GM18520 (cell line): ENCODE data around the gene HAUS7.

Source experiments
- ATAC-seq: cut with Tn5 transposase; IDR thresholded peaks from one replicate; pipeline ENCODE4 v1.9.1; 2021; ENCODE audit not compliant: unreplicated experiment

HAUS7 gene

GRCh38 chrX:153457136-153457825, 13.1 kb downstream of the HAUS7 start:
- no peak for ATAC-seq

GRCh38 chrX:153456704-153457103, 13.7 kb downstream of the HAUS7 start:
- no peak for ATAC-seq

- ATAC-seq: no peak
Observed at GRCh38 chrX:153456161-153456560, 14.2 kb downstream of the HAUS7 start.

GRCh38 chrX:153455571-153455970, 14.8 kb downstream of the HAUS7 start:
- no peak for ATAC-seq

GRCh38 chrX:153454901-153455550, 15.3 kb downstream of the HAUS7 start:
- no peak for ATAC-seq

- ATAC-seq: no peak
Observed at GRCh38 chrX:153450949-153451277, 19.5 kb downstream of the HAUS7 start.

- no peak for ATAC-seq
Observed at GRCh38 chrX:153450114-153450948, 20.0 kb downstream of the HAUS7 start.

GRCh38 chrX:153449368-153450113, 20.8 kb downstream of the HAUS7 start:
- no peak for ATAC-seq

GRCh38 chrX:153448556-153449367, 21.6 kb downstream of the HAUS7 start:
- ATAC-seq: no peak

GRCh38 chrX:153447581-153447960, 22.8 kb downstream of the HAUS7 start:
- ATAC-seq: no peak

- ATAC-seq: no peak
Observed at GRCh38 chrX:153446950-153447580, 23.3 kb downstream of the HAUS7 start.

GRCh38 chrX:153446636-153446936, 23.8 kb downstream of the HAUS7 start:
- ATAC-seq: no peak

GRCh38 chrX:153445856-153446635, 24.3 kb downstream of the HAUS7 start, which contains the start of gene TREX2:
Gene TREX2 (minus strand): TSS chrX:153446056. CDS start chrX:153445430, 626 bp downstream.
- no peak for ATAC-seq

- ATAC-seq: no peak
Observed at GRCh38 chrX:153445106-153445855, 25.1 kb downstream of the HAUS7 start.

GRCh38 chrX:153444333-153445011, 25.9 kb downstream of the HAUS7 start:
- no peak for ATAC-seq

GRCh38 chrX:153443476-153444332, 26.7 kb downstream of the HAUS7 start:
- no peak for ATAC-seq

- no peak for ATAC-seq
Observed at GRCh38 chrX:153442463-153442862, 27.9 kb downstream of the HAUS7 start.
